ENCODE measurements around the gene ZBED5. TPM values are rescaled to one million over a fixed set of nuclear protein-coding genes. Genes with fewer than 3 reads are reported as not detected.
A peak's percentile ranks its signal among the peaks of the same experiment; 100 is the strongest.

ZBED5 gene
- total and polyA plus RNA-seq, 9 of the 15 experiments (the other 6 are each of a cell fraction or from before 2014, with no cell fraction given) = 12.4 to 70.7 (median 26.8) TPM

DNA sequence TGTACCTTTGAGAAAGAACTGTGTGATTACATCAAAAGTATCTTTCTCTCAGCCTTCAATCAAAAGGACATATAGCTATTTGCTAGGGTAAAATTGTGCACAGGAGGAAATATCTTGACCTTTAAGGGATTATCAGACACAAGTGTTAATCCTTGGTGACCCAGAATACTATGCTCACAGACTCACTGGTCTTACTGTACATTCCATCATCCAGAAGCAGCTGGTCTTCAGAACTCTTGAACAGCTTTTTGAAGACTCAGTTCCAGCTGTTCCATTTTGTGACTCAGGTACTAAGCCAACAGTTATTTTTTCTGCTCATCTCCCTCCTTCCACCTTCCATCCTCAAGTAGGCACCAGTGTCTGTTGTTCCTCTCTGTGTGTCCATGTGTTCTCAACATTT, 19.8 kb downstream of the ZBED5 start:
- 0 out of 2 replicates have a peak overlapping the region, but pooled peaks have one; percentile 33 for H2AFZ ChIP-seq (ENCODE audit: low read depth, low read length)
- H3K4me1 ChIP-seq (replicated peaks in 1 of 2; ENCODE audit: control insufficient read depth in 2 of 2, insufficient read depth in 2 of 2, low read length in 2 of 2) = peaks cover 3 to 8% of the 10 kb centered on the region in 2 experiments; a peak in 4 of 5 replicates
- ATAC-seq (peak; percentile 42), FAIRE-seq (peak; percentile 56), DNase-seq (ENCODE audit: extremely low read depth in 1 of 4, low spot score in 3 of 4) (no peak)
- POLR2A ChIA-PET = interaction anchor here (1.4 to 5.4 kb wide), 5 partner anchors 9 to 30 kb away, joined by 4 to 41 read pairs (median 15); partner anchors contain the start of genes EIF4G2 and ZBED5
- CTCF ChIA-PET (ENCODE audit: low intra/inter-chr PET ratio) = no interaction called here
- intact Hi-C loops (cut with micrococcal nuclease) (no loop called here), in situ Hi-C loops (cut with MboI) (no loop called here)
- H3K79me2 ChIP-seq (ENCODE audit: control insufficient read depth, insufficient read depth, low read length) = no peaks in the 10 kb centered on the region
- H3K9ac ChIP-seq (ENCODE audit: insufficient read depth in 1 of 2, low read depth in 2 of 2, low read length in 2 of 2) = no peak overlapping the region
- no peaks in the 10 kb centered on the region for H3K9me1 ChIP-seq (ENCODE audit: control insufficient read depth, insufficient read depth, low read length)
- BruUV-seq (replicated peaks) = no TSS peak
- no peak overlapping the region for H3K4me2 ChIP-seq (ENCODE audit: insufficient read depth, low read length)
- H3K9me3 ChIP-seq (replicated peaks; ENCODE audit: control insufficient read depth, insufficient read depth, low read depth, low read length) = no peaks in the 10 kb centered on the region
- no peak overlapping the region for H3K27ac ChIP-seq (ENCODE audit: extremely low read depth, low read depth, low read length)
- no peak overlapping the region for H3K4me3 ChIP-seq
- H3K27me3 ChIP-seq (ENCODE audit: control insufficient read depth in 2 of 2, insufficient read depth in 2 of 2, low read length in 2 of 2) = no peaks in the 10 kb centered on the region
- H3K36me3 ChIP-seq (ENCODE audit: control insufficient read depth, insufficient read depth, low read length) = no peaks in the 10 kb centered on the region
- no peaks in the 10 kb centered on the region for H4K20me1 ChIP-seq (replicated peaks; ENCODE audit: control insufficient read depth, insufficient read depth, low read length)
- TF ChIP-seq THRA (IDR thresholded peaks at IDR 0.05) = no peak
- no peak for TF ChIP-seq EHMT2 (IDR thresholded peaks at IDR 0.05)
- TF ChIP-seq FOXA3 (CRISPR knock-in tag; conservative IDR thresholded peaks at IDR 0.05 in 1 of 2, IDR thresholded peaks at IDR 0.05 in 1 of 2) = no peak
- TF ChIP-seq, protein P1, sequence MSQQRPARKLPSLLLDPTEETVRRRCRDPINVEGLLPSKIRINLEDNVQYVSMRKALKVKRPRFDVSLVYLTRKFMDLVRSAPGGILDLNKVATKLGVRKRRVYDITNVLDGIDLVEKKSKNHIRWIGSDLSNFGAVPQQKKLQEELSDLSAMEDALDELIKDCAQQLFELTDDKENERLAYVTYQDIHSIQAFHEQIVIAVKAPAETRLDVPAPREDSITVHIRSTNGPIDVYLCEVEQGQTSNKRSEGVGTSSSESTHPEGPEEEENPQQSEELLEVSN (IDR thresholded peaks at IDR 0.05; ENCODE audit: borderline replicate concordance in 1 of 2, extremely low read depth in 1 of 2, insufficient read depth in 1 of 2, insufficient read length in 1 of 2, low read depth in 1 of 2, low read length in 1 of 2, poor library complexity in 1 of 2, severe bottlenecking in 1 of 2) = no peak
- TF ChIP-seq CEBPG (CRISPR knock-in tag; IDR thresholded peaks at IDR 0.05) = peak; percentile 21; the same call in 1 of the 2 replicates
- no peak for TF ChIP-seq CEBPG (tag; conservative IDR thresholded peaks at IDR 0.05 in 1 of 2, IDR thresholded peaks at IDR 0.05 in 1 of 2)
- 0 out of 4 replicates have a peak, but pooled peaks of 1 of the 2 experiments have one; percentile 13 for TF ChIP-seq TRIM24 (IDR thresholded peaks at IDR 0.05)
- no peak for TF ChIP-seq MAFG (tag; conservative IDR thresholded peaks at IDR 0.05)
